ENCODE measurements around the gene NCF2.
"Not testable (repeated sequence)": the region's sequence is repeated elsewhere in the genome, so short reads cannot be mapped to it uniquely, and the experiment has no call there.

The NCF2 gene

DNA sequence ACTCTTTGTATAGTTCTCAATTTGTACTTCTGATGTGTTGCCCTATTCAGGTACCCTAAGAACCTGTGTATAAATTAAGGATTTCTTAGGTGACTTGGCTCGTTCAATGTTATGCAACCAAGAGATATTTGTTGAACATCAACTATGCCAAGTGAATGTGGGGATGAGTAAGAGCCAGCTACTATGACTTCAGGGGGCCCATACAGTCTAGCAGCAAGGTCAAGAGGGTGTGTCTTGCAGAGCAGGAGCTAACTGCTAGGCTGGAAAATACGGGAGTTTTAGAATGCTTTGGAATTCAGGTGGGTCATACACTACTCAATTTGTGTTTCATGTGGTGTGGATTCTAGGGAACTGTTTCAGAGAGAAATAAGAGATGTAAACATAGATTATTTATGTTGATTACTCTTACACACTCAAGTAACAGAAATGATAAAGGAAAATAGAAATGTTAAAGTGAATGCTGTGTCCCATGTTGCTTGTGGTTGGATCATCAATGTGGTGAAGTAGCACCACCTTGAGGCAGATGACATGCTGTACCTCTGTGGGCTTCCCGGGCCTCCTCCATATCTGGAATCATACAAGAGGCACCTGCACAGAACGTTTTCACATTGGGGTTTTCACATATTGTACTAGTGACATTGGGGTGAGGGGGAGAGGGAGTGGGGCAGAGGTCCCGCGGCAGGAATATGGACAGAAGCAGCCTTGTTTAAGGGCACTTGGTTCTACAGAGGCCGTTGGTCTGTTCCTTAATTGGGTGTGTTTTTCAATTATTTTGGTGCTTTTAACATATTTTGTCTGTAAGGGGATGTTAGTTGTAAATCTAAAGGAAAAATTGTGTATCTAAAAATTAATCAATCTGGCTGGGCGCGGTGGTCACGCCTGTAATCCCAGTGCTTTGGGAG is 32.9 kb upstream of the NCF2 start:
- Histone ChIP-seq H2AFZ (no peak overlapping the region), H3K27ac (no peak overlapping the region), H3K4me2 (ENCODE audit: low read length) (no peak overlapping the region), H3K9ac (no peak overlapping the region), H3K36me3 (ENCODE audit: control insufficient read depth, insufficient read depth, low read length) (no peaks in the 10 kb centered on the region), H3K4me1 (peaks cover 6% of the 10 kb centered on the region), H3K27me3 (ENCODE audit: control insufficient read depth, insufficient read depth, low read length) (no peaks in the 10 kb centered on the region), H3K9me3 (ENCODE audit: control insufficient read depth, low read length) (no peaks in the 10 kb centered on the region), H3K79me2 (no peaks in the 10 kb centered on the region), H3K4me3 (ENCODE audit: low read depth, low read length) (no peak overlapping the region)
- TF ChIP-seq, protein P1, sequence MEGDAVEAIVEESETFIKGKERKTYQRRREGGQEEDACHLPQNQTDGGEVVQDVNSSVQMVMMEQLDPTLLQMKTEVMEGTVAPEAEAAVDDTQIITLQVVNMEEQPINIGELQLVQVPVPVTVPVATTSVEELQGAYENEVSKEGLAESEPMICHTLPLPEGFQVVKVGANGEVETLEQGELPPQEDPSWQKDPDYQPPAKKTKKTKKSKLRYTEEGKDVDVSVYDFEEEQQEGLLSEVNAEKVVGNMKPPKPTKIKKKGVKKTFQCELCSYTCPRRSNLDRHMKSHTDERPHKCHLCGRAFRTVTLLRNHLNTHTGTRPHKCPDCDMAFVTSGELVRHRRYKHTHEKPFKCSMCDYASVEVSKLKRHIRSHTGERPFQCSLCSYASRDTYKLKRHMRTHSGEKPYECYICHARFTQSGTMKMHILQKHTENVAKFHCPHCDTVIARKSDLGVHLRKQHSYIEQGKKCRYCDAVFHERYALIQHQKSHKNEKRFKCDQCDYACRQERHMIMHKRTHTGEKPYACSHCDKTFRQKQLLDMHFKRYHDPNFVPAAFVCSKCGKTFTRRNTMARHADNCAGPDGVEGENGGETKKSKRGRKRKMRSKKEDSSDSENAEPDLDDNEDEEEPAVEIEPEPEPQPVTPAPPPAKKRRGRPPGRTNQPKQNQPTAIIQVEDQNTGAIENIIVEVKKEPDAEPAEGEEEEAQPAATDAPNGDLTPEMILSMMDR (IDR thresholded peaks at IDR 0.05): peak; percentile 45

GRCh38 chr1:183622013-183622412 is 31.8 kb upstream of the NCF2 start:
- Histone ChIP-seq H3K27me3 (ENCODE audit: control insufficient read depth, insufficient read depth, low read length) (no peaks in the 10 kb centered on the region), H3K9me3 (ENCODE audit: control insufficient read depth, low read length) (no peaks in the 10 kb centered on the region), H3K4me2 (ENCODE audit: low read length) (no peak overlapping the region), H3K79me2 (no peaks in the 10 kb centered on the region), H3K27ac (no peak overlapping the region), H2AFZ (no peak overlapping the region), H3K4me3 (ENCODE audit: low read depth, low read length) (no peak overlapping the region), H3K9ac (no peak overlapping the region), H3K36me3 (ENCODE audit: control insufficient read depth, insufficient read depth, low read length) (no peaks in the 10 kb centered on the region), H3K4me1 (peaks cover 6% of the 10 kb centered on the region)
- TF ChIP-seq, protein P1 (IDR thresholded peaks at IDR 0.05): no peak

DNA sequence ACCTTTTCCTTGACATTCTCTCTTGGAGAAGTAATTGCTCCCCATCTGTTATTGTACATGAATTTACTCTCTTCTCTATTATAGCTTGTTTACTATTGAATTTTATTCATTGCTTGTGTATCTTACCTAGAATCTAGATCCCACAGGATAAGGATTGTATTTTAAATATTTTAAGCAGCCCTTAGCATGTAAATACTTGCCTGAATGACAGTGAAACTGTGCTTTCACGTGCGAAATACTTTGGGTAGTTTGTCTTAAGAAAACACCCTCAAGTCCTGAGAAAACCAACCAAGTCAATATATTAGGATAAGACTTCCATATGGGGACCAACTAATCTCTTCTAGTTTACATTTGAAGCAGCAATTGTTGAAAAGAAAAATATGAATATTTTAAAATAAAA is 30.1 kb upstream of the NCF2 start:
- H3K9me3 ChIP-seq (ENCODE audit: control insufficient read depth, low read length): no peaks in the 10 kb centered on the region
- H3K4me1 ChIP-seq: no peaks in the 10 kb centered on the region
- no peaks in the 10 kb centered on the region for H3K36me3 ChIP-seq (ENCODE audit: control insufficient read depth, insufficient read depth, low read length)
- no peak overlapping the region for H3K4me2 ChIP-seq (ENCODE audit: low read length)
- H3K4me3 ChIP-seq (ENCODE audit: low read depth, low read length): no peak overlapping the region
- no peaks in the 10 kb centered on the region for H3K27me3 ChIP-seq (ENCODE audit: control insufficient read depth, insufficient read depth, low read length)
- no peak overlapping the region for H3K27ac ChIP-seq
- H3K79me2 ChIP-seq: no peaks in the 10 kb centered on the region
- TF ChIP-seq, protein P1 (IDR thresholded peaks at IDR 0.05): no peak
- no peak overlapping the region for H3K9ac ChIP-seq
- H2AFZ ChIP-seq: no peak overlapping the region

DNA sequence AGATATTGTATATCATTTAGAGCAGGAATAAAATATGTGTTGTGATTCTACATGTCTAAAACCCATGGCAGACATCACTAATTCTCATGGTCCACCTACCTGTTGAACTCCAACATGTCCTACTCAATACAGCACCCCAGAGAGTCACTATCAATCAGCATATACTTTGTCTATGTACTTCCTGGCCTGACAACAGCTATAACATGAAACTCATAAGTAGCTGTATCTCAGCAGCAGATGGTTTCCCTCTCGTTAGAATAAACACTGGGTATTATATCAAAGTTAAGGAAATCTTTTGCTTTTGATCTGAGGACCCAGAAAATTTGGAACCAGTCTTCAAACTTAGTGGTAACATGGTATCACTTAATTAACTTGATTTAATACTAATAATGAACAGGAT is 29.5 kb upstream of the NCF2 start:
- no peak overlapping the region for H3K27ac ChIP-seq
- no peak overlapping the region for H3K4me3 ChIP-seq (ENCODE audit: low read depth, low read length)
- no peak overlapping the region for H2AFZ ChIP-seq
- no peak overlapping the region for H3K9ac ChIP-seq
- TF ChIP-seq, protein P1 (IDR thresholded peaks at IDR 0.05): no peak
- no peaks in the 10 kb centered on the region for H3K9me3 ChIP-seq (ENCODE audit: control insufficient read depth, low read length)
- H3K79me2 ChIP-seq: no peaks in the 10 kb centered on the region
- no peaks in the 10 kb centered on the region for H3K27me3 ChIP-seq (ENCODE audit: control insufficient read depth, insufficient read depth, low read length)
- H3K4me1 ChIP-seq: no peaks in the 10 kb centered on the region
- H3K36me3 ChIP-seq (ENCODE audit: control insufficient read depth, insufficient read depth, low read length): no peaks in the 10 kb centered on the region
- no peak overlapping the region for H3K4me2 ChIP-seq (ENCODE audit: low read length)

GRCh38 chr1:183618202-183618601 is 27.9 kb upstream of the NCF2 start:
- H3K27ac ChIP-seq; H3K4me1 ChIP-seq; H3K4me2 ChIP-seq (ENCODE audit: low read length); H3K9ac ChIP-seq; H2AFZ ChIP-seq; H3K9me3 ChIP-seq (ENCODE audit: control insufficient read depth, low read length); H3K4me3 ChIP-seq (ENCODE audit: low read depth, low read length); H3K36me3 ChIP-seq (ENCODE audit: control insufficient read depth, insufficient read depth, low read length); H3K27me3 ChIP-seq (ENCODE audit: control insufficient read depth, insufficient read depth, low read length); H3K79me2 ChIP-seq: not testable (repeated sequence)

DNA sequence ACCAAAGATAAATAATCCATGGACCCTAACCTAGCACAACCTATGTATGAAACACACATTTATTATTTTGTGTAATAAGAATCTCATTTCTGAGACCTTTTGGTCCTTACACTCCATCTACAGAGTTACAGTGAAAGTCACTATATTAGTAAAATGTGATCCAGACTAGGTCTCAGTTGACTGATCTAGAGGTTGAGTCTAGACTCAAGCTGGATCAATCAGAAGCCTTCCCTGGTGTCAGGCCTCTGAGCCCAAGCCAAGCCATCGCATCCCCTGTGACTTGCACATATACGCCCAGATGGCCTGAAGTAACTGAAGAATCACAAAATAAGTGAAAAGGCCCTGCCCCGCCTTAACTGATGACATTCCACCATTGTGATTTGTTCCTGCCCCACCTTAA is 22.7 kb upstream of the NCF2 start:
- not testable (repeated sequence) for H3K9ac ChIP-seq; H3K36me3 ChIP-seq (ENCODE audit: control insufficient read depth, insufficient read depth, low read length); H3K9me3 ChIP-seq (ENCODE audit: control insufficient read depth, low read length); H3K27ac ChIP-seq; H3K27me3 ChIP-seq (ENCODE audit: control insufficient read depth, insufficient read depth, low read length); H3K4me1 ChIP-seq; H3K4me2 ChIP-seq (ENCODE audit: low read length); H2AFZ ChIP-seq; H3K79me2 ChIP-seq; H3K4me3 ChIP-seq (ENCODE audit: low read depth, low read length)

All from parathyroid adenoma (tissue), 2 donors.